CD4-positive, alpha-beta memory T cell (primary cell): ENCODE data around the gene HCN1. TPM values are rescaled to one million over a fixed set of nuclear protein-coding genes. Genes with fewer than 3 reads are reported as not detected.
"Not testable (repeated sequence)": the region's sequence is repeated elsewhere in the genome, so short reads cannot be mapped to it uniquely, and the experiment has no call there.

Source experiments
- CTCF ChIA-PET: fragments of 350-600 bp; sonication (Branson Sonifier 250); formaldehyde crosslinking; loops from one replicate; lab custom pipeline; 2021; ENCODE audit warnings: inconsistent platforms; ENCODE audit not compliant: partially characterized antibody; lab: Charles Lee
- POLR2A ChIA-PET: fragments of 350-600 bp; sonication (Branson Sonifier 250); formaldehyde crosslinking; loops from one replicate; lab custom pipeline; 2021; ENCODE audit not compliant: partially characterized antibody; lab: Charles Lee
- DNase-seq, 5 donors: peaks; one replicate each; pipeline versions ENCODE4 v3.0.0 to v3.0.0-alpha.2; 2020 to 2022; ENCODE audit warnings: mixed read lengths in 1 of 5
- H3K27ac ChIP-seq: one replicate; pipeline ENCODE4 v1.7.0; 2013; ENCODE audit warnings: low read depth, low read length
- H3K27me3 ChIP-seq: 2 replicates; pipeline ENCODE4 v1.7.0; 2013; ENCODE audit warnings: mild to moderate bottlenecking, low read length, moderate library complexity; ENCODE audit not compliant: insufficient read depth
- H3K36me3 ChIP-seq: 2 replicates; pipeline ENCODE4 v1.7.0; 2013; ENCODE audit warnings: mild to moderate bottlenecking, low read length, moderate library complexity; ENCODE audit not compliant: insufficient read depth
- H3K4me1 ChIP-seq: 2 replicates; pipeline ENCODE4 v1.7.0; 2013; ENCODE audit warnings: mild to moderate bottlenecking, low read length, moderate library complexity; ENCODE audit not compliant: insufficient read depth
- H3K4me3 ChIP-seq, 2 donors: one replicate each; pipeline ENCODE4 v1.7.0; 2013; ENCODE audit warnings: low read length in 2 of 2, mild to moderate bottlenecking in 1 of 2
- H3K9me3 ChIP-seq, 2 donors: one replicate each; pipeline ENCODE4 v1.7.0; 2013; ENCODE audit warnings: low read length in 2 of 2, control low read depth in 1 of 2; ENCODE audit not compliant: control insufficient read depth in 1 of 2
- H3K27ac Mint-ChIP-seq, 7 donors: one replicate each; pipeline ENCODE4 v1.8.0; 2020 to 2021; ENCODE audit warnings: mixed read lengths in 7 of 7, mild to moderate bottlenecking in 6 of 7, inconsistent platforms in 3 of 7, moderate library complexity in 3 of 7
- H3K27me3 Mint-ChIP-seq, 2 donors: one replicate each; pipeline ENCODE4 v1.8.0; 2020 to 2021; ENCODE audit warnings: mixed read lengths in 2 of 2
- H3K36me3 Mint-ChIP-seq, 2 donors: one replicate each; pipeline ENCODE4 v1.8.0; 2020 to 2021; ENCODE audit warnings: mixed read lengths in 2 of 2, inconsistent platforms in 1 of 2, mild to moderate bottlenecking in 1 of 2
- H3K4me1 Mint-ChIP-seq, 4 donors: one replicate each; pipeline ENCODE4 v1.8.0; 2020 to 2021; ENCODE audit warnings: mixed read lengths in 4 of 4, mild to moderate bottlenecking in 1 of 4
- H3K4me3 Mint-ChIP-seq, 8 donors: one replicate each; pipeline ENCODE4 v1.8.0; 2020 to 2021; ENCODE audit warnings: mixed read lengths in 8 of 8, mild to moderate bottlenecking in 7 of 8, moderate library complexity in 6 of 8, inconsistent platforms in 3 of 8
- H3K9me3 Mint-ChIP-seq, 8 donors: one replicate each; pipeline ENCODE4 v1.8.0; 2020 to 2021; ENCODE audit warnings: mixed read lengths in 8 of 8, mild to moderate bottlenecking in 5 of 8, inconsistent platforms in 3 of 8, moderate library complexity in 1 of 8
- intact Hi-C: fragments of 100-400 bp; cut with micrococcal nuclease; formaldehyde crosslinking; loops from one replicate; pipeline ENCODE4 v1.15.1; 2023
- polyA plus RNA-seq, 2 donors: library from polyadenylated mRNA; unstranded; fragments of 300-500 nt; fragmentation: Illumina TruSeq; gene quantifications; one replicate each; pipeline ENCODE4 v1.2.3, GENCODE V29; 2021
- total RNA-seq, 2 experiments: library from RNA; stranded (reverse); gene quantifications; one replicate each; pipeline ENCODE4 v1.2.3, GENCODE V29; 2021

HCN1 gene
- total and polyA plus RNA-seq, 4 experiments from 2014 or later = not detected

GRCh38 chr5:45312627-45313026 lies 383.6 kb downstream of the HCN1 start:
- POLR2A ChIA-PET, H3K4me3 ChIP-seq, H3K36me3 Mint-ChIP-seq, H3K27me3 ChIP-seq, H3K27ac Mint-ChIP-seq, DNase-seq, H3K4me3 Mint-ChIP-seq, H3K4me1 Mint-ChIP-seq, H3K27me3 Mint-ChIP-seq, H3K4me1 ChIP-seq, H3K36me3 ChIP-seq, intact Hi-C loops, H3K27ac ChIP-seq, CTCF ChIA-PET, H3K9me3 ChIP-seq: not testable (repeated sequence)
- peaks cover 0 to 36% (median 19%) of the 10 kb centered on the region in 8 donors for H3K9me3 Mint-ChIP-seq

GRCh38 chr5:45295231-45295630 lies 400.9 kb downstream of the HCN1 start:
- H3K4me3 Mint-ChIP-seq = no peak overlapping the region
- intact Hi-C loops = no loop called here
- ChIA-PET POLR2A (no interaction called here), CTCF (no interaction called here)
- Histone ChIP-seq H3K27ac (no peak overlapping the region), H3K9me3 (no peaks in the 10 kb centered on the region), H3K27me3 (no peaks in the 10 kb centered on the region), H3K4me1 (no peaks in the 10 kb centered on the region), H3K4me3 (no peak overlapping the region), H3K36me3 (no peaks in the 10 kb centered on the region)
- no peaks in the 10 kb centered on the region for H3K27me3 Mint-ChIP-seq
- no peaks in the 10 kb centered on the region for H3K4me1 Mint-ChIP-seq
- no peaks in the 10 kb centered on the region for H3K36me3 Mint-ChIP-seq
- H3K27ac Mint-ChIP-seq = no peak overlapping the region
- peaks cover 0 to 12% (median 5%) of the 10 kb centered on the region in 8 donors for H3K9me3 Mint-ChIP-seq
- DNase-seq = no peak

- ChIA-PET POLR2A (no interaction called here), CTCF (no interaction called here)
- Mint-ChIP-seq H3K9me3 (peaks cover 4 to 18% (median 7%) of the 10 kb centered on the region in 8 donors), H3K27me3 (no peaks in the 10 kb centered on the region), H3K4me1 (no peaks in the 10 kb centered on the region), H3K27ac (no peak overlapping the region), H3K4me3 (no peak overlapping the region), H3K36me3 (no peaks in the 10 kb centered on the region)
- H3K9me3 ChIP-seq = no peaks in the 10 kb centered on the region
- no peak overlapping the region for H3K27ac ChIP-seq
- H3K4me3 ChIP-seq = no peak overlapping the region
- intact Hi-C loops = no loop called here
- no peaks in the 10 kb centered on the region for H3K27me3 ChIP-seq
- no peaks in the 10 kb centered on the region for H3K4me1 ChIP-seq
- no peak for DNase-seq
- no peaks in the 10 kb centered on the region for H3K36me3 ChIP-seq
These were observed 407.4 kb downstream of the HCN1 start for GRCh38 chr5:45288746-45289145.

- H3K9me3 Mint-ChIP-seq = peaks cover 1 to 18% (median 8%) of the 10 kb centered on the region in 8 donors
- intact Hi-C loops = no loop called here
- ChIA-PET POLR2A (no interaction called here), CTCF (no interaction called here)
- no peaks in the 10 kb centered on the region for H3K27me3 Mint-ChIP-seq
- Histone ChIP-seq H3K27me3 (no peaks in the 10 kb centered on the region), H3K27ac (no peak overlapping the region), H3K36me3 (no peaks in the 10 kb centered on the region), H3K4me1 (no peaks in the 10 kb centered on the region), H3K9me3 (no peaks in the 10 kb centered on the region), H3K4me3 (no peak overlapping the region)
- no peak for DNase-seq
- H3K27ac Mint-ChIP-seq = no peak overlapping the region
- no peak overlapping the region for H3K4me3 Mint-ChIP-seq
- H3K4me1 Mint-ChIP-seq = no peaks in the 10 kb centered on the region
- H3K36me3 Mint-ChIP-seq = no peaks in the 10 kb centered on the region
These were observed 411.7 kb downstream of the HCN1 start for GRCh38 chr5:45284436-45284835.

GRCh38 chr5:45281081-45281480 lies 415.1 kb downstream of the HCN1 start:
- Mint-ChIP-seq H3K4me1 (no peaks in the 10 kb centered on the region), H3K4me3 (no peak overlapping the region), H3K27ac (no peak overlapping the region), H3K36me3 (no peaks in the 10 kb centered on the region), H3K27me3 (no peaks in the 10 kb centered on the region), H3K9me3 (peaks cover 2 to 15% (median 6%) of the 10 kb centered on the region in 8 donors)
- H3K36me3 ChIP-seq = no peaks in the 10 kb centered on the region
- no peaks in the 10 kb centered on the region for H3K9me3 ChIP-seq
- POLR2A ChIA-PET = no interaction called here
- CTCF ChIA-PET = interaction anchor here (0.7 kb wide), 1 partner anchor 10 kb away, joined by 3 read pairs; no protein-coding TSS in a partner anchor
- no peak overlapping the region for H3K4me3 ChIP-seq
- no peak overlapping the region for H3K27ac ChIP-seq
- intact Hi-C loops = no loop called here
- DNase-seq = no peak
- H3K27me3 ChIP-seq = no peaks in the 10 kb centered on the region
- H3K4me1 ChIP-seq = no peaks in the 10 kb centered on the region

- no peaks in the 10 kb centered on the region for H3K9me3 ChIP-seq
- Mint-ChIP-seq H3K27ac (no peak overlapping the region), H3K36me3 (no peaks in the 10 kb centered on the region), H3K9me3 (peaks cover 0 to 14% (median 10%) of the 10 kb centered on the region in 8 donors), H3K27me3 (no peaks in the 10 kb centered on the region), H3K4me3 (no peak overlapping the region), H3K4me1 (no peaks in the 10 kb centered on the region)
- CTCF ChIA-PET = no interaction called here
- intact Hi-C loops = no loop called here
- no peaks in the 10 kb centered on the region for H3K36me3 ChIP-seq
- no peaks in the 10 kb centered on the region for H3K27me3 ChIP-seq
- no peak overlapping the region for H3K27ac ChIP-seq
- POLR2A ChIA-PET = no interaction called here
- no peak overlapping the region for H3K4me3 ChIP-seq
- no peak for DNase-seq
- H3K4me1 ChIP-seq = no peaks in the 10 kb centered on the region
These were observed 417.1 kb downstream of the HCN1 start for GRCh38 chr5:45279109-45279508.

GRCh38 chr5:45277860-45278259 lies 418.3 kb downstream of the HCN1 start:
- Histone ChIP-seq H3K9me3 (no peaks in the 10 kb centered on the region), H3K27me3 (no peaks in the 10 kb centered on the region), H3K36me3 (no peaks in the 10 kb centered on the region), H3K27ac (no peak overlapping the region), H3K4me3 (no peak overlapping the region), H3K4me1 (no peaks in the 10 kb centered on the region)
- ChIA-PET POLR2A (no interaction called here), CTCF (no interaction called here)
- Mint-ChIP-seq H3K27me3 (no peaks in the 10 kb centered on the region), H3K4me3 (no peak overlapping the region), H3K36me3 (no peaks in the 10 kb centered on the region), H3K4me1 (no peaks in the 10 kb centered on the region), H3K9me3 (peaks cover 0 to 16% (median 7%) of the 10 kb centered on the region in 8 donors), H3K27ac (no peak overlapping the region)
- intact Hi-C loops = no loop called here
- no peak for DNase-seq

- Histone ChIP-seq H3K4me3 (no peak overlapping the region), H3K4me1 (no peaks in the 10 kb centered on the region), H3K27me3 (no peaks in the 10 kb centered on the region), H3K36me3 (no peaks in the 10 kb centered on the region), H3K27ac (no peak overlapping the region), H3K9me3 (no peaks in the 10 kb centered on the region)
- Mint-ChIP-seq H3K4me3 (no peak overlapping the region), H3K9me3 (peaks cover 0 to 16% (median 3%) of the 10 kb centered on the region in 8 donors), H3K27me3 (no peaks in the 10 kb centered on the region), H3K27ac (no peak overlapping the region), H3K36me3 (no peaks in the 10 kb centered on the region), H3K4me1 (no peaks in the 10 kb centered on the region)
- DNase-seq = no peak
- ChIA-PET POLR2A (no interaction called here), CTCF (no interaction called here)
- intact Hi-C loops = no loop called here
These were observed 421.9 kb downstream of the HCN1 start for GRCh38 chr5:45274241-45274640.
